HG03066 (cell line): ENCODE data around the gene ZNF580.

ENCODE experiments used
- ATAC-seq: cut with Tn5 transposase; IDR thresholded peaks from one replicate; pipeline ENCODE4 v1.9.1; 2021; ENCODE audit warnings: low read depth; ENCODE audit not compliant: unreplicated experiment

Gene ZNF580

GRCh38 chr19:55622242-55622969 lies 18.4 kb upstream of the ZNF580 start:
- no peak for ATAC-seq

- ATAC-seq = no peak
Observed at GRCh38 chr19:55623130-55623529, 17.7 kb upstream of the ZNF580 start.

GRCh38 chr19:55623561-55623960 lies 17.2 kb upstream of the ZNF580 start:
- no peak for ATAC-seq

- ATAC-seq = no peak
Observed at GRCh38 chr19:55624109-55625003, 16.4 kb upstream of the ZNF580 start, which contains the start of gene ZNF784. Gene ZNF784 (minus strand): TSS chr19:55624566. CDS start chr19:55624561, 5 bp downstream.

- ATAC-seq = no peak
Observed at GRCh38 chr19:55625004-55625326, 15.8 kb upstream of the ZNF580 start.

GRCh38 chr19:55626350-55626749 lies 14.5 kb upstream of the ZNF580 start:
- no peak for ATAC-seq

GRCh38 chr19:55632463-55632834 lies 8.4 kb upstream of the ZNF580 start:
- ATAC-seq = no peak

GRCh38 chr19:55633861-55634260 lies 6.9 kb upstream of the ZNF580 start:
- no peak for ATAC-seq

GRCh38 chr19:55635334-55635717 lies 5.5 kb upstream of the ZNF580 start:
- ATAC-seq = no peak

- no peak for ATAC-seq
Observed at GRCh38 chr19:55635856-55636440, 4.9 kb upstream of the ZNF580 start.

- ATAC-seq = no peak
Observed at GRCh38 chr19:55636723-55637122, 4.1 kb upstream of the ZNF580 start.

- ATAC-seq = no peak
Observed at GRCh38 chr19:55637534-55637933, 3.3 kb upstream of the ZNF580 start.

- ATAC-seq = no peak
Observed at GRCh38 chr19:55638864-55639359, 1.9 kb upstream of the ZNF580 start.

- ATAC-seq = no peak
Observed at GRCh38 chr19:55640043-55640576, 692 bp upstream of the ZNF580 start.

GRCh38 chr19:55641426-55642152 lies 787 bp downstream of the ZNF580 start:
- no peak for ATAC-seq

- no peak for ATAC-seq
Observed at GRCh38 chr19:55642153-55643002, 1.6 kb downstream of the ZNF580 start.

GRCh38 chr19:55643003-55643886 lies 2.4 kb downstream of the ZNF580 start, which contains the start of gene ZNF581:
Gene ZNF581 (plus strand): TSS chr19:55643649. CDS start chr19:55644572, 923 bp downstream.
- peak; percentile 32 for ATAC-seq

GRCh38 chr19:55643887-55644176 lies 3.0 kb downstream of the ZNF580 start:
- ATAC-seq = no peak
